Astrocyte (in vitro differentiated cells and primary cell): ENCODE results near the gene SLIT3. TPM values are rescaled to one million over a fixed set of nuclear protein-coding genes. Genes with fewer than 3 reads are reported as not detected.

Experiments
- DNase-seq: peaks from one replicate; pipeline ENCODE4 v3.0.0-alpha.2; 2010; ENCODE audit warnings: low read depth
- FAIRE-seq: peaks from 2 replicates; lab custom pipeline; 2011; peaks lifted over from hg19 to GRCh38; lab: Jason Lieb, UNC
- H2AFZ ChIP-seq: 2 replicates; pipeline ENCODE4 v1.6.0; 2012; ENCODE audit warnings: low read depth, low read length, inconsistent platforms
- H3K27ac ChIP-seq: 2 replicates; pipeline ENCODE4 v1.5.1; 2011; ENCODE audit warnings: low read depth, low read length, inconsistent platforms
- H3K27me3 ChIP-seq: 2 replicates; pipeline ENCODE4 v1.6.0; 2011; ENCODE audit warnings: low read length, inconsistent platforms; ENCODE audit not compliant: insufficient read depth
- H3K36me3 ChIP-seq: 2 replicates; pipeline ENCODE4 v1.5.1; 2011; ENCODE audit warnings: low read length, inconsistent platforms; ENCODE audit not compliant: insufficient read depth
- H3K4me1 ChIP-seq: 2 replicates; pipeline ENCODE4 v1.5.1; 2011; ENCODE audit warnings: low read length, inconsistent platforms; ENCODE audit not compliant: insufficient read depth
- H3K4me2 ChIP-seq: 2 replicates; pipeline ENCODE4 v1.6.0; 2012; ENCODE audit warnings: low read length, inconsistent platforms
- H3K4me3 ChIP-seq: 2 replicates; pipeline ENCODE4 v1.5.1; 2011; ENCODE audit warnings: low read depth, mild to moderate bottlenecking, low read length, inconsistent platforms; ENCODE audit not compliant: insufficient read depth
- H3K79me2 ChIP-seq: 2 replicates; pipeline ENCODE4 v1.6.0; 2012; ENCODE audit warnings: mild to moderate bottlenecking, low read length, inconsistent platforms; ENCODE audit not compliant: insufficient read depth
- H3K9ac ChIP-seq: 2 replicates; pipeline ENCODE4 v1.6.0; 2012; ENCODE audit warnings: mild to moderate bottlenecking, low read length, inconsistent platforms
- H3K9me3 ChIP-seq: 2 replicates; pipeline ENCODE4 v1.5.1; 2012; ENCODE audit warnings: low read depth, mild to moderate bottlenecking, low read length, inconsistent platforms; ENCODE audit not compliant: insufficient read depth
- H4K20me1 ChIP-seq: 2 replicates; pipeline ENCODE4 v1.6.0; 2012; ENCODE audit warnings: low read length, inconsistent platforms; ENCODE audit not compliant: insufficient read depth
- H3K27ac Mint-ChIP-seq: one replicate; pipeline ENCODE4 v1.8.0; 2021; ENCODE audit warnings: mild to moderate bottlenecking, mixed read lengths; ENCODE audit not compliant: unreplicated experiment
- H3K27me3 Mint-ChIP-seq: one replicate; pipeline ENCODE4 v1.8.0; 2021; ENCODE audit warnings: low read depth, mixed read lengths; ENCODE audit not compliant: unreplicated experiment
- H3K36me3 Mint-ChIP-seq: one replicate; pipeline ENCODE4 v1.8.0; 2021; ENCODE audit warnings: low read depth, mixed read lengths; ENCODE audit not compliant: unreplicated experiment
- H3K4me1 Mint-ChIP-seq: one replicate; pipeline ENCODE4 v1.8.0; 2021; ENCODE audit warnings: low read depth, mixed read lengths; ENCODE audit not compliant: unreplicated experiment
- H3K4me3 Mint-ChIP-seq: one replicate; pipeline ENCODE4 v1.8.0; 2021; ENCODE audit warnings: mild to moderate bottlenecking, moderate library complexity, mixed read lengths; ENCODE audit not compliant: unreplicated experiment
- H3K9me3 Mint-ChIP-seq: one replicate; pipeline ENCODE4 v1.8.0; 2021; ENCODE audit warnings: mild to moderate bottlenecking, mixed read lengths; ENCODE audit not compliant: unreplicated experiment
- CTCF ChIP-seq: IDR thresholded peaks from 2 replicates; pipeline ENCODE4 v1.5.1; 2011; ENCODE audit warnings: low read depth, mild to moderate bottlenecking, inconsistent platforms, low read length, moderate library complexity; ENCODE audit not compliant: insufficient read depth
- EZH2 ChIP-seq: IDR thresholded peaks from 2 replicates; pipeline ENCODE4 v1.6.1; 2012; ENCODE audit warnings: mild to moderate bottlenecking, low read length, inconsistent platforms; ENCODE audit not compliant: insufficient read depth
- total RNA-seq: library from RNA; stranded (reverse); gene quantifications from 2 replicates; pipeline ENCODE4 v1.2.1, GENCODE V29; 2021

The SLIT3 gene
- total RNA-seq, 1 donor from 2014 or later = 20.7 TPM

DNA sequence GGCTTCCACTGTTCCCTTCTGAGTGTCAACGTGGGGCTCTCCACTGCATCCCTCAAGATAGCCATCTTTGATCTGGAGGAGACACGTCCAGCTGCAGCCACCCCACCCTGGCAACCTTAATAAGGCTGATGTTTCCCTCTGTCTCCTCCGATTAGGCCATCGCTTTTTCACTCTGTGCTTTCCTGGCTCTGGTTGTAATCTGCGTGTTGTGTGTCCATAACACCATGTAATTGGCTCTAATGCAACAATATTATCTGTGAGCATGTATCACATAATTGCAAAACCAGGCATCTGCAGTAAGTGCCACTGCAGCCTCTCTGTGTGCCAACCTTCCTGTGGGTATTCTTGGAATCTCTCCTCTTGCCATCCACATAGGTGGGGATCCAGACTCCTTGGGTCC, 471.9 kb downstream of the SLIT3 start:
- no peak overlapping the region for H3K27ac ChIP-seq
- Mint-ChIP-seq H3K27ac (no peak overlapping the region), H3K4me1 (no peaks in the 10 kb centered on the region), H3K9me3 (no peaks in the 10 kb centered on the region), H3K36me3 (peaks cover 1% of the 10 kb centered on the region), H3K4me3 (no peak overlapping the region), H3K27me3 (peaks cover 37% of the 10 kb centered on the region)
- H3K9ac ChIP-seq = no peak overlapping the region
- no peaks in the 10 kb centered on the region for H3K79me2 ChIP-seq
- no peaks in the 10 kb centered on the region for H3K36me3 ChIP-seq
- H3K4me2 ChIP-seq = no peak overlapping the region
- DNase-seq = no peak
- no peaks in the 10 kb centered on the region for H3K4me1 ChIP-seq
- no peaks in the 10 kb centered on the region for H4K20me1 ChIP-seq
- no peaks in the 10 kb centered on the region for H3K27me3 ChIP-seq
- H3K4me3 ChIP-seq = no peak overlapping the region
- H2AFZ ChIP-seq = no peak overlapping the region
- TF ChIP-seq CTCF = no peak
- no peak for TF ChIP-seq EZH2
- no peaks in the 10 kb centered on the region for H3K9me3 ChIP-seq
- no peak for FAIRE-seq

DNA sequence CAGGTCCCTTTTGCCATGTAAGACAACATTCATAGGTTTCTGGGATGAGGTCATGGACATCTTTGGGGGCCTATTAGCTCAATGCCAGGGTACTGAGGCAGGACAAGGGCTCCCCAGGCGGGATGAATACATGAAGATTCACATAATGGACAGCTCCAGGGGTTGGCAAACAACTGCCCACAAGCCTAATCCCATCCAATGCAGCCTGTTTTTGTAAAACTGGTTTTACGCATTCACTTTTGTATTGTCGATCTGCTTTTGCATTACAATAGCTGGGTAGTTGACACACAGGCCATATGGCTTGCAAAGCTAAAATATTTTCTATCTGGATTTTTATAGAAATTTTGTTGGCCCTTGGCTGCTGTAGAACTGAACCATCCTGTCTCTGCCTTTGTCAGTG, 473.3 kb downstream of the SLIT3 start:
- Histone ChIP-seq H2AFZ (no peak overlapping the region), H3K9ac (no peak overlapping the region), H4K20me1 (no peaks in the 10 kb centered on the region), H3K27me3 (no peaks in the 10 kb centered on the region), H3K4me1 (no peaks in the 10 kb centered on the region), H3K9me3 (no peaks in the 10 kb centered on the region), H3K79me2 (no peaks in the 10 kb centered on the region), H3K4me2 (no peak overlapping the region), H3K27ac (no peak overlapping the region), H3K36me3 (no peaks in the 10 kb centered on the region), H3K4me3 (no peak overlapping the region)
- TF ChIP-seq CTCF = no peak
- no peak for TF ChIP-seq EZH2
- Mint-ChIP-seq H3K9me3 (peaks cover 3% of the 10 kb centered on the region), H3K4me3 (no peak overlapping the region), H3K4me1 (peaks cover 7% of the 10 kb centered on the region), H3K27me3 (peaks cover 35% of the 10 kb centered on the region), H3K36me3 (peaks cover 4% of the 10 kb centered on the region), H3K27ac (no peak overlapping the region)
- no peak for DNase-seq
- FAIRE-seq = no peak

- FAIRE-seq (no peak), DNase-seq (no peak)
- Mint-ChIP-seq H3K4me3 (no peak overlapping the region), H3K27me3 (peaks cover 36% of the 10 kb centered on the region), H3K27ac (no peak overlapping the region), H3K36me3 (peaks cover 4% of the 10 kb centered on the region), H3K9me3 (peaks cover 5% of the 10 kb centered on the region), H3K4me1 (peaks cover 16% of the 10 kb centered on the region)
- no peak overlapping the region for H3K4me3 ChIP-seq
- H3K9ac ChIP-seq = no peak overlapping the region
- H3K36me3 ChIP-seq = no peaks in the 10 kb centered on the region
- H3K79me2 ChIP-seq = no peaks in the 10 kb centered on the region
- H2AFZ ChIP-seq = no peak overlapping the region
- no peaks in the 10 kb centered on the region for H3K9me3 ChIP-seq
- no peaks in the 10 kb centered on the region for H3K27me3 ChIP-seq
- H3K4me1 ChIP-seq = no peaks in the 10 kb centered on the region
- TF ChIP-seq EZH2 (no peak), CTCF (no peak)
- no peak overlapping the region for H3K27ac ChIP-seq
- no peak overlapping the region for H3K4me2 ChIP-seq
- no peaks in the 10 kb centered on the region for H4K20me1 ChIP-seq
Measured at GRCh38 chr5:168826246-168826725, 474.7 kb downstream of the SLIT3 start.
